ENCODE measurements around the gene COQ5. TPM values are rescaled to one million over a fixed set of nuclear protein-coding genes. Genes with fewer than 3 reads are reported as not detected.
A peak's percentile ranks its signal among the peaks of the same experiment; 100 is the strongest.
"Not testable (repeated sequence)": the region's sequence is repeated elsewhere in the genome, so short reads cannot be mapped to it uniquely, and the experiment has no call there.

COQ5 gene
- total and polyA plus RNA-seq, 2 donors from 2014 or later = 26.5 to 60.8 TPM

DNA sequence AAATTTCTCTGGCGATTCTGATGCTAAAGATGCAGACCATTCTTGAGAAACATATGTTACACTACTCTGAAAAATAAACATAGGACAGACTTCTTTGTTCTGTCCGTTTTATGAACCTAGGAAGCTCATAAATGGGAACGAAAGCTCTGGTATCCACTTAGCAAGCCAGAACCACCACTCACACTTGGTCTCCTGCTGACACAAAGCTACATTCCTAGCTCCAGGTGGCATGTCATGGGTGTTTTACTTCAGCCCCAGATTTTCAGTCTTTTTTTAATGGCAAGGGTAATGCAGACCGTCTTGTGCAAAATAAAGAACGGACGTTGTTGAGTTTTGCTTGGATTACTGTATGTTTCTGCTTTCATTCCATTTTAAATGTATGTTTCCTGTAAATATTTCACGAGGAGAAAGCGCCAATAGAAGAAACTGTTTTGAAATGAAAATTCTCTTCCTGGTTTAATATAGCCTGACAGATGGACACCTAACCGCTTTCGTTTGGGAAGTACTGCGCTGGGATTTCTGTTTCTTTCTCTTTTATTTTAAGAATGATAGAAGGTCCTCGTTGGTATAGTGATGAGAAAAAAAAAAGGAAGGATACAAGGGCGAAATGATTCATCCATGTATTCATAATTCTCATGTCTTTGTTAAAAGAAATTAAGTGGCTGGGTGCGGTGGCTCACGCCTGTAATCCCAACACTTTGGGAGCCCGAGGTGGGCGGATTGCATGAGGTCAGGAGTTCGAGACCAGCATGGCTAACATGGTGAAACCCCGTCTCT lies 871 bp upstream of the COQ5 start:
- FAIRE-seq = no peak
- TF ChIP-seq, protein P1, sequence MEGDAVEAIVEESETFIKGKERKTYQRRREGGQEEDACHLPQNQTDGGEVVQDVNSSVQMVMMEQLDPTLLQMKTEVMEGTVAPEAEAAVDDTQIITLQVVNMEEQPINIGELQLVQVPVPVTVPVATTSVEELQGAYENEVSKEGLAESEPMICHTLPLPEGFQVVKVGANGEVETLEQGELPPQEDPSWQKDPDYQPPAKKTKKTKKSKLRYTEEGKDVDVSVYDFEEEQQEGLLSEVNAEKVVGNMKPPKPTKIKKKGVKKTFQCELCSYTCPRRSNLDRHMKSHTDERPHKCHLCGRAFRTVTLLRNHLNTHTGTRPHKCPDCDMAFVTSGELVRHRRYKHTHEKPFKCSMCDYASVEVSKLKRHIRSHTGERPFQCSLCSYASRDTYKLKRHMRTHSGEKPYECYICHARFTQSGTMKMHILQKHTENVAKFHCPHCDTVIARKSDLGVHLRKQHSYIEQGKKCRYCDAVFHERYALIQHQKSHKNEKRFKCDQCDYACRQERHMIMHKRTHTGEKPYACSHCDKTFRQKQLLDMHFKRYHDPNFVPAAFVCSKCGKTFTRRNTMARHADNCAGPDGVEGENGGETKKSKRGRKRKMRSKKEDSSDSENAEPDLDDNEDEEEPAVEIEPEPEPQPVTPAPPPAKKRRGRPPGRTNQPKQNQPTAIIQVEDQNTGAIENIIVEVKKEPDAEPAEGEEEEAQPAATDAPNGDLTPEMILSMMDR (IDR thresholded peaks at IDR 0.05; ENCODE audit: borderline replicate concordance, extremely low read depth, insufficient read depth) = no peak
- no peaks in the 10 kb centered on the region for H3K36me3 ChIP-seq (ENCODE audit: control insufficient read depth in 2 of 3, insufficient read depth in 3 of 3, low read length in 3 of 3)
- no peaks in the 10 kb centered on the region for H3K9me3 ChIP-seq (ENCODE audit: control insufficient read depth in 2 of 3, insufficient read depth in 1 of 3, low read length in 3 of 3)
- peak overlapping the region; percentile 85 to 97 (median 86) for H3K4me3 ChIP-seq (ENCODE audit: low read length in 3 of 3)
- peak overlapping the region; percentile 99 for H3K27ac ChIP-seq (ENCODE audit: low read depth in 2 of 2, low read length in 2 of 2)
- peaks cover 0 to 11% (median 0%) of the 10 kb centered on the region in 3 donors for H3K4me1 ChIP-seq (ENCODE audit: control insufficient read depth in 2 of 3, insufficient read depth in 2 of 3, low read depth in 1 of 3, low read length in 3 of 3)
- H3K27me3 ChIP-seq (ENCODE audit: control insufficient read depth, insufficient read depth, low read length) = no peaks in the 10 kb centered on the region
- DNase-seq = peak in 3 of 5 donors; percentile 58 to 87 (median 84)
- intact Hi-C loops (cut with DNase I) = no loop called here
- H3K9ac ChIP-seq (ENCODE audit: low read length in 3 of 3) = peak overlapping the region; percentile 88 to 95 (median 93)

- no peaks in the 10 kb centered on the region for H3K27me3 ChIP-seq (ENCODE audit: control insufficient read depth, insufficient read depth, low read length)
- H3K9ac ChIP-seq (ENCODE audit: low read length in 3 of 3) = no peak overlapping the region
- intact Hi-C loops (cut with DNase I) = no loop called here
- TF ChIP-seq, protein P1 (IDR thresholded peaks at IDR 0.05; ENCODE audit: borderline replicate concordance, extremely low read depth, insufficient read depth) = no peak
- no peak for DNase-seq
- H3K4me3 ChIP-seq (ENCODE audit: low read length in 3 of 3) = no peak overlapping the region
- H3K9me3 ChIP-seq (ENCODE audit: control insufficient read depth in 2 of 3, insufficient read depth in 1 of 3, low read length in 3 of 3) = no peaks in the 10 kb centered on the region
- H3K36me3 ChIP-seq (ENCODE audit: control insufficient read depth in 2 of 3, insufficient read depth in 3 of 3, low read length in 3 of 3) = no peaks in the 10 kb centered on the region
- FAIRE-seq = no peak
- H3K27ac ChIP-seq (ENCODE audit: low read depth in 2 of 2, low read length in 2 of 2) = no peak overlapping the region
- H3K4me1 ChIP-seq (ENCODE audit: control insufficient read depth in 2 of 3, insufficient read depth in 2 of 3, low read depth in 1 of 3, low read length in 3 of 3) = no peaks in the 10 kb centered on the region
These were observed 6.4 kb downstream of the COQ5 start for GRCh38 chr12:120522568-120522967.

GRCh38 chr12:120519324-120519723 lies 9.6 kb downstream of the COQ5 start:
- H3K27me3 ChIP-seq (ENCODE audit: control insufficient read depth, insufficient read depth, low read length); H3K9ac ChIP-seq (ENCODE audit: low read length in 3 of 3); H3K9me3 ChIP-seq (ENCODE audit: control insufficient read depth in 2 of 3, insufficient read depth in 1 of 3, low read length in 3 of 3); H3K27ac ChIP-seq (ENCODE audit: low read depth in 2 of 2, low read length in 2 of 2); FAIRE-seq; intact Hi-C loops (cut with DNase I); DNase-seq; H3K36me3 ChIP-seq (ENCODE audit: control insufficient read depth in 2 of 3, insufficient read depth in 3 of 3, low read length in 3 of 3); H3K4me1 ChIP-seq (ENCODE audit: control insufficient read depth in 2 of 3, insufficient read depth in 2 of 3, low read depth in 1 of 3, low read length in 3 of 3); H3K4me3 ChIP-seq (ENCODE audit: low read length in 3 of 3): not testable (repeated sequence)

DNA sequence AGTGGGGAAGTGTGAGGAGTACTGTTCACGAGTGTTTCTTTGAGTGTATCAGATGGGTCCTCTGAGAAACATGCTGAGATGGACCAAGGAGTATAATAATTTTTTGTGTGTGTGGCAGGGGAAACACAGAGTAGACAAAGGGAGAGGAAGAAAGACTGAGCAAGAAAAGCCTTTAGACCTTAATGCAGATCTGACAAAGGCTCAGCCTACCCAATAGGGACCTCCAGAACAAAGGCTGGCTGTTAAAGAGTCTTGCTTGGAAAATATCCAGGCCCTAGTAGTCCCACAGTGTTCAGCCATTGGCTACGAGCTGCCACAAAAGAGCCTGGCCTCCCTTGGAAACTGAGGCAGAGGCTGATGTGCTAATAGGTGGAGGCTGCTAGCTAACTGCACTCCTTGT lies 13.5 kb downstream of the COQ5 start:
- peaks cover 4 to 13% (median 8%) of the 10 kb centered on the region in 3 donors for H3K36me3 ChIP-seq (ENCODE audit: control insufficient read depth in 2 of 3, insufficient read depth in 3 of 3, low read length in 3 of 3)

More for the DNA sequence above, 13.5 kb downstream of the COQ5 start:
- Histone ChIP-seq H3K9me3 (ENCODE audit: control insufficient read depth in 2 of 3, insufficient read depth in 1 of 3, low read length in 3 of 3) (no peaks in the 10 kb centered on the region), H3K9ac (ENCODE audit: low read length in 3 of 3) (no peak overlapping the region), H3K4me1 (ENCODE audit: control insufficient read depth in 2 of 3, insufficient read depth in 2 of 3, low read depth in 1 of 3, low read length in 3 of 3) (no peaks in the 10 kb centered on the region), H3K27me3 (ENCODE audit: control insufficient read depth, insufficient read depth, low read length) (no peaks in the 10 kb centered on the region), H3K4me3 (ENCODE audit: low read length in 3 of 3) (no peak overlapping the region), H3K27ac (ENCODE audit: low read depth in 2 of 2, low read length in 2 of 2) (no peak overlapping the region)
- no peak for DNase-seq
- TF ChIP-seq, protein P1 (IDR thresholded peaks at IDR 0.05; ENCODE audit: borderline replicate concordance, extremely low read depth, insufficient read depth) = no peak
- FAIRE-seq = no peak
- intact Hi-C loops (cut with DNase I) = no loop called here

Measured in kidney (tissue), 14 donors.